Measurements from ENCODE around the gene ACOT4.
"Not testable (repeated sequence)": the region's sequence is repeated elsewhere in the genome, so short reads cannot be mapped to it uniquely, and the experiment has no call there.

ACOT4 gene, protein sequence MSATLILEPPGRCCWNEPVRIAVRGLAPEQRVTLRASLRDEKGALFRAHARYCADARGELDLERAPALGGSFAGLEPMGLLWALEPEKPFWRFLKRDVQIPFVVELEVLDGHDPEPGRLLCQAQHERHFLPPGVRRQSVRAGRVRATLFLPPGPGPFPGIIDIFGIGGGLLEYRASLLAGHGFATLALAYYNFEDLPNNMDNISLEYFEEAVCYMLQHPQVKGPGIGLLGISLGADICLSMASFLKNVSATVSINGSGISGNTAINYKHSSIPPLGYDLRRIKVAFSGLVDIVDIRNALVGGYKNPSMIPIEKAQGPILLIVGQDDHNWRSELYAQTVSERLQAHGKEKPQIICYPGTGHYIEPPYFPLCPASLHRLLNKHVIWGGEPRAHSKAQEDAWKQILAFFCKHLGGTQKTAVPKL

DNA sequence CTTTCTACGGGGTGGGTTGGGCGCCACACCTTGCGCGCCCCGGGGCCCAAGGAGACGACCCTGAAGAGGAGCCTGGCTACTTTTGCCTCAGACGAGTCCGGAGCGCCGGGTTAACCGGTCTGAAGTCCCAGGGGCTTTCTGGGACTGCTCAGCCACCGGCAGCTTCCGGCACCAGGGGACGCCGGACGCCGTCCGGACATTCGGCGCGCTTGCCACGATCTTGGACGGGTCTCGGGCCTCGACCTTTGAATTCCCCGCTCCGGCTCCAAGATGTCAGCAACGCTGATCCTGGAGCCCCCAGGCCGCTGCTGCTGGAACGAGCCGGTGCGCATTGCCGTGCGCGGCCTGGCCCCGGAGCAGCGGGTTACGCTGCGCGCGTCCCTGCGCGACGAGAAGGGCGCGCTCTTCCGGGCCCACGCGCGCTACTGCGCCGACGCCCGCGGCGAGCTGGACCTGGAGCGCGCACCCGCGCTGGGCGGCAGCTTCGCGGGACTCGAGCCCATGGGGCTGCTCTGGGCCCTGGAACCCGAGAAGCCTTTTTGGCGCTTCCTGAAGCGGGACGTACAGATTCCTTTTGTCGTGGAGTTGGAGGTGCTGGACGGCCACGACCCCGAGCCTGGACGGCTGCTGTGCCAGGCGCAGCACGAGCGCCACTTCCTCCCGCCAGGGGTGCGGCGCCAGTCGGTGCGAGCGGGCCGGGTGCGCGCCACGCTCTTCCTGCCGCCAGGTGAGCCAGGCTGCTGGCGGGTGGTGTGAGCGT is at the start of gene ACOT4:
Gene ACOT4, plus strand, starts transcription at position 184 of the 760 bp plus-strand sequence. Its CDS starts 87 bp downstream, at position 271.
- DNase-seq (ENCODE audit: low read depth), result no peak

DNA sequence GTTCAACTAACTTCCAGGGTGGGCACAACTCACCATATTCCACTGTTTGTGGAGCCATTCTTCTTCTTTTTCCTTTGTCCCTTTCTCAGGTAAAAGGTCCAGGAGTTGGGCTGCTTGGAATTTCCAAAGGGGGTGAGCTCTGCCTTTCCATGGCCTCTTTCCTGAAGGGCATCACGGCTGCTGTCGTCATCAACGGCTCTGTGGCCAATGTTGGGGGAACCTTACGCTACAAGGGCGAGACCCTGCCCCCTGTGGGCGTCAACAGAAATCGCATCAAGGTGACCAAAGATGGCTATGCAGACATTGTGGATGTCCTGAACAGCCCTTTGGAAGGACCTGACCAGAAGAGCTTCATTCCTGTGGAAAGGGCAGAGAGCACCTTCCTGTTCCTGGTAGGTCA is 48.7 kb upstream of the ACOT4 start:
- not testable (repeated sequence) for DNase-seq (ENCODE audit: low read depth)

DNA sequence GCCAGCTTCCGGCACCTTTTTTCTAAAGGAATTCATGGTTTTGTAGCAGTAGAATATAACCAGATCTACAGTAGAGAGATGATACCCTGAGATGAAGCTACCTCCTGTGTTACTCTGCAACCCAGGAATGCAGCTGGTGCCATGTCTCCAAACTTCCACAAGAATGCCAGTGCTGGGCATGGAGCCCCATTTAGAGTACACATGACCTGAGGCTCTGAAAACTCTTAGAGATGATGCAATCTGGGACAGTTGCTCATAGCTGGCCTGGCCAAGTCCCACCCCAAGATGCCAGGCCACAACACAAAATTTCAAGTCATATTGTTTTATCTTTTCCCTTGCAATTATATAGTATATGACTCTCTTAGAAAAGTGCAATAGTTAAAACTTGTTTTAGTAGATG is 46.3 kb upstream of the ACOT4 start:
- DNase-seq (ENCODE audit: low read depth), result not testable (repeated sequence)

DNA sequence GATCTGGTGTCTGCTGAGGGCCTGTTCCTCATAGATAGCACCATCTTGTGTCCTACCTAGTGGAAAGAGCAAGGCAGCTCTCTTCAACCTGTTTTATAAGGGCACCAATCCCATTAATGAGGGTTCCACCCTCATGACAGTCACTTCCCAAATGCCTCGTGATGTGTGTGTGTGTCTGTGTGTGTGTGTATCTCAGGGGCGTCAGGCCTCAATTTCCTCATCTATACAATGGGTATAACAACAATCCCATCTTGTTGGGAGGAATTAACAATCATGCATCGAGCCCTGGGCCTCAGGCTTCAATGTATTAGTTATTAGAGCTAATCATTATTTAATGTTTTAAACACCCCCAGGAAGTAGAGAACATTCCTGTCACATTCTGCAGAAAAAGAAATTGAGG is 42.6 kb upstream of the ACOT4 start:
- not testable (repeated sequence) for DNase-seq (ENCODE audit: low read depth)

DNA sequence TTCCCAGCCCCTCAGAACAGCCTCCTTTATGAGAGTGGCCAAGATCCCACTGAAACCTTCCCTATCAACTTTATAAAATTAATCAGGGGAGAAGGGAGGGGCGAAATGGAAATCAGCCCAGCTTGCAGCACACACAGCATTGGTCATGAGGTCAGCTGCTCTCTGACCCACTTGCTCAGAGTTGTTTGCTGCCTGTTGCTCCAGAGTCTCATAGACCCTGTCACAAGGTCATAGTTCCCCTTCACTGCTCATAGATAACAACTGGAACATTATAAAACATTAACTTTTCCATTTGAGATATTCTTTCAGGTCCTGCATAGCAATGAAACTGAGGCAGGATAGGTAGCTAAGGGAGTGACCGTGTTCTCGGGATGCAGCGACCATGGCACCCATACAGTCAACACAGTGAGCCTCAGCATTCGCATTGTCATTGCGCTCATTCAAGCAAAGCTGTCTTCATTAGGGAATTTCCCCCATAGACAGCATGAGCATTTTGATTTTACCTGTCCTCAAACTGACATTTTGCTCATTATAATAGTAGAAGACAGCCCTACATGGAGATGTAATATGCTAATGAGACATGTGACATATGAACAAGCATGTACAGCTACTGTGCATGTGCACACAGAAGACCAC is 41.7 kb upstream of the ACOT4 start:
- not testable (repeated sequence) for DNase-seq (ENCODE audit: low read depth)

DNA sequence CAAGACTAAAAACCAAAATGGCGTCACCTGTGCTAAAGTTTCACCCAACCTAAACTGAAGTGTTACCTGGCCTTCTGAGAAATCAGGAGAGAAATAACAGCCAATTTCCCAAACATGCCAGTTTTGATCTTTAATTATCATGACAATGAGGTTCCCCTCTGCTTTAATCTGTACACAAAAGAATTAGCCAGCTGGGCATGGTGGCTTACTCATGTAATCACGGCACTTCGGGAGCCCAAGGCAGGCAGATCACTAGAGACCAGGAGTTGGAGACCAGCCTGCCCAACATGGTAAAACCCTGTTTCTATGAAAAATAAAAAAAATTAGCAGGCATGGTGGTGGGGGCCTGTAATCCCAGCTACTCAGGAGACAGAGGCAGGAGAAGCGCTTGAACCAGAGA is 37.8 kb upstream of the ACOT4 start:
- DNase-seq (ENCODE audit: low read depth), result no peak

DNA sequence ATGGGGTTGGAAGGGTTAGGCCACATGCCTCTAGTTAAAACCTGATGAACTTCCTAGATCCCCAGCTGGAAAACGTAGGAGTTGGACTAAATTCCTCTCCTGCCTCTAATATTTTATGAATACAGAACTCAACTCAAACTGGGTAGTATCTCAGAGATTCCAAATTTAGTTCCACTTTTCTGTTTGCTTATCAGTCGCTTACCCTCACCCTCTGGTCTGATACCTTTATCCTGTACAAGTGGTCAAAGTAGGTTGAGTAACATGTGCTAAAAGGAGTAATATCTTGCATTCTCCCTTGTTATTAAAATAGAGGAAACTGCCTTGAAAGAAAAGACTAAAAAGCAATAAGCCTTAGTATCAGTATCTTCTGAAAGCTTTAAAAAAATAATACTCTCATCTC is 34.5 kb upstream of the ACOT4 start:
- DNase-seq (ENCODE audit: low read depth), result not testable (repeated sequence)

DNA sequence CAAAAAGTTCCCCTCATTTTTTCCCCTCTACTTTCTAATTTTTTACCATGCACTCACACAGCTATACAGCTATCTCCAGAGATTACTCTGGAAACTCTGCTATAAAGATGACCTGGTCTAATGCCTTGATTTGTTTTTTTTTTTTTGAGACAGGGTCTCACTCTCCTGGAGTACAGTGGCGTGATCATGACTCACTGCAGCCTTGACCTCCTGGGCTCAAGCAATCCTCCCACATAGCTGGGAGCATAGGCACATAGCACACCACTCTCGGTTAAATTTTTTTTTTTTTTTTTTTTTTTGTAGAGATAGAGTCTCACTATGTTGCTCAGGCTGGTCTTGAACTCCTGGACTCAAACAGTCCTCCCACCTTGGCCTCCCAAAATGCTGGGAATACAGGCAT is 33.4 kb upstream of the ACOT4 start:
- not testable (repeated sequence) for DNase-seq (ENCODE audit: low read depth)

DNA sequence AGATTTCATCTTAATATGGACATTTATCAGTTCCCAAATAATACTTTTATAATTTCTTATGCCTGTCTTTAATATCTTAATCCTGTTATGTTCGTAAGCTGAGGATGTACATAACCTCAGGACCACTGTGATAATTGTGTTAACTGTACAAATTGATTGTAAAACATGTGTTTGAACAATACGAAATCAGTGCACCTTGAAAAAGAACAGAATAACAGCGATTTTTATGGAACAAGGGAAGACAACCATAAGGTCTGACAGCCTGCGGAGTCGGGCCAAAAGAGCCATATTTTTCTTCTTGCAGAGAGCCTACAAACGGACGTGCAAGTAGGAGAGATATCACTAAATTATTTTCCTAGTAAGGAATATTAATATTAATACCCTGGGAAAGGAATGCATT is 29.4 kb upstream of the ACOT4 start:
- not testable (repeated sequence) for DNase-seq (ENCODE audit: low read depth)

DNA sequence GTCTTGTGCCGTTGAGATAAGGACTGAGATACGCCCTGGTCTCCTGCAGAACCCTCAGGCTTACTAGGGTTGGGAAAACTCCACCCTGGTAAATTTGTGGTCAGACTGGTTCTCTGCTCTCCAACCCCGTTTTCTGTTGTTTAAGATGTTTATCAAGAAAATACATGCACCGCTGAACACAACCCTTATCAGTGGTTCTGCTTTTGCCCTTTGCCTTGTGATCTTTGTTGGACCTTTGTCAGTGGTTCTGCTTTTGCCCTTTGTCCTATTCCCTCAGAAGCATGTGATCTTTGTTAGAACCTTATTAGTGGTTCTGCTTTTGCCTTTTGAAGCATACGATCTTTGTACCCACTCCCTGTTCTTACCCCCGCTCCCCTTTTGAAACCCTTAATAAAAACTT is 29.0 kb upstream of the ACOT4 start:
- DNase-seq (ENCODE audit: low read depth), result not testable (repeated sequence)

DNA sequence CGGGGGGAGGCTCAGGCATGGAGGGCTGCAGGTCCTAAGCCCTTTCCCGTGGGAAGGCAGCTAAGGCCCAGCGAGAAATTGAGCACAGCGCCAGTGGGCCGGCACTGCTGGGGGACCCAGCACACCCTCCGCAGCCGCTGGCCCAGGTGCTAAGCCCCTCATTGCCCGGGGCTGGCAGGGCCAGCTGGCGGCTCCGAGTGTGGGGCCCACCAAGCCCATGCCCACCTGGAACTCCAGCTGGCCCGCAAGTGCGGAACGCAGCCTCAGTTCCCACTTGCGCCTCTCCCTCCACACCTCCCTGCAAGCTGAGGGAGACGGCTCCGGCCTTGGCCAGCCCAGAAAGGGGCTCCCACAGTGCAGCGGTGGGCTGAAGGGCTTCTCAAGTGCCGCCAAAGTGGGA is 25.2 kb upstream of the ACOT4 start:
- not testable (repeated sequence) for DNase-seq (ENCODE audit: low read depth)

DNA sequence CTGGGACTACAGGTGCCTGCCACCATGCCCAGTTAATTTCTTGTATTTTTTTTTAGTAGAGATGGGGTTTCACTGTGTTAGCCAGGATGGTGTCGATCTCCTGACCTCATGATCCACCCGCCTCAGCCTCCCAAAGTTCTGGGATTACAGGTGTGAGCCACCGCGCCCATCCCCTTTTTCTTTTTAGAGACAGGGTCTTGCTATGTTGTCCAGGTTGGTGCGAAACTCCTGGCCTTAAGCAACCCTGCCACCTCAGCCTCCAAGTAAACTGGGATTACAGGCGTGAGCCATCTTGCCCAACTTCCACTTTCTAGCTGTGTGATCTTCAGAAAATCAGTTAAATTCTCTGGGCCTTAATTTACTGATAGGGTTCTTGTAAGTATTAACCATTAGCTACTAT is 24.7 kb upstream of the ACOT4 start:
- not testable (repeated sequence) for DNase-seq (ENCODE audit: low read depth)

DNA sequence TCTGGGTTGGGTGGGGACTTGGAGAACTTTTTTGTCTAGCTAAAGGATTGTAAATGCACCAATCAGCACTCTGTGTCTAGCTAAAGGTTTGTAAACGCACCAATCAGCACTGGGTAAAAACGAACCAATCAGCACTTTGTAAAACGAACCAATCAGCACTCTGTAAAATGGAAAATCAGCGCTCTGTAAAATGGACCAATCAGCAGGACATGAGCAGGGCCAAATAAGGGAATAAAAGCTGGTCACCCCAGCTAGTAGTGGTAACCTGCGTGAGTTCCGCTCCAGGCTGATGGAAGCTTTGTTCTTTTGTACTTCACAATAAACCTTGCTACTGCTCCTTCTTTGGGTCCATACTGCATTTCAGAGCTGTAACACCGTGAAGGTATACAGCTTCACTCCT is 24.3 kb upstream of the ACOT4 start:
- no peak for DNase-seq (ENCODE audit: low read depth)

DNA sequence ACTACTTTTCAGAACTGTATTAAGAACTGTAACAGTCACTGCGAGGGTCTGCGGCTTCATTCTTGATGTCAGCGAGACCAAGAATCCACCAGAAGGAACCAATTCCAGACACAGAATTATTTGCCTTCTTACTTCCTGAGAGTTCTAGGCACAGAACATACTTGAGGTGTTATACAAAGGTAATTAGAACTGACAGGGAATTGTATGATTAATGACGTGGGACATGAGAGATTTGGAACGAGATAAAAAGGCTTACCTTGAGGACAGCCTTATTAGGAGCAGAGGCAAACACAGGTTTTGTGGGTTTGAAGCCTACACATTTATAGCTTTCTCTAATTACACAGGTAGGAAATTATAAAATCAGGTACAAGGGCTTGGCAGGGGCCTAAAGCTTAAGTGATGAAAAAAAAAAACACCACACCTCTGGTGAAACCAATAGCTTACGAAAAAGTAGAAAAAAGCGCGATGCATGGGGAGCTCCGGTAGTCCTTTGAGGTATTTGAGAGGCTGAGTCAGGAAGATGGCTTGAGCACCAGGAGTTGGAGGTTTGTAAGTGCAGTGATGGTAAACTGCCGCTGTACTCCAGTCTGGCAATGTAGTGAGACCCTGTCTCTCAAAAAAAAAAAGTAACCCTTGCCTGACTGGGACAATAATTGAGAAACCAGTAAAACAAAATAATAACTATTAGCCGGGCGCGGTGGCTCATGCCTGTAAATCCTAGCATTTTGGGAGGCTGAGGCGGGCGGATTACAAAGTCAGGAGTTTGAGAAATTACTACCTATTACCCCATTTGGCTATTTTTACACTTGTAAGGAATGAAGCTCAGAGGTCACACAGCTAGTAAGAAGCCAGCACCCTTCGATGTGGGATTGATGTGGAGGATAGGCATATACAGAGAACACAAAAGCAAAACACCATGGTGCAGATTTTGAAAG is 23.5 kb upstream of the ACOT4 start:
- no peak for DNase-seq (ENCODE audit: low read depth)

DNA sequence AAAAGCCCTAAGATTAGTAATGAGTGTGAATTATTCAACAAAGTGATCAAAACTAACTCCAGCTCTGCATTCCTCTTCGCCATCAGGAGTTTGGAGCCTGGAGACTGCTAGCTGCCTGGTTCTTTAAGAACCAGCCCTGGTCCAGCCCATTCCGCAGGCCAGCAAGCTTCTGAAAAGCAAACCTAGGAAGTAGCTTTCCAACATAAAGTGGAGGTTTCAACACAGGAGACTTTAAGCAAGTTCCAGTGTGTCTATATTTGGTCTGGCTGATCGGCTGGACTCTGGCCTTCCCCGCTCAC is 22.8 kb upstream of the ACOT4 start:
- DNase-seq (ENCODE audit: low read depth), result not testable (repeated sequence)

DNA sequence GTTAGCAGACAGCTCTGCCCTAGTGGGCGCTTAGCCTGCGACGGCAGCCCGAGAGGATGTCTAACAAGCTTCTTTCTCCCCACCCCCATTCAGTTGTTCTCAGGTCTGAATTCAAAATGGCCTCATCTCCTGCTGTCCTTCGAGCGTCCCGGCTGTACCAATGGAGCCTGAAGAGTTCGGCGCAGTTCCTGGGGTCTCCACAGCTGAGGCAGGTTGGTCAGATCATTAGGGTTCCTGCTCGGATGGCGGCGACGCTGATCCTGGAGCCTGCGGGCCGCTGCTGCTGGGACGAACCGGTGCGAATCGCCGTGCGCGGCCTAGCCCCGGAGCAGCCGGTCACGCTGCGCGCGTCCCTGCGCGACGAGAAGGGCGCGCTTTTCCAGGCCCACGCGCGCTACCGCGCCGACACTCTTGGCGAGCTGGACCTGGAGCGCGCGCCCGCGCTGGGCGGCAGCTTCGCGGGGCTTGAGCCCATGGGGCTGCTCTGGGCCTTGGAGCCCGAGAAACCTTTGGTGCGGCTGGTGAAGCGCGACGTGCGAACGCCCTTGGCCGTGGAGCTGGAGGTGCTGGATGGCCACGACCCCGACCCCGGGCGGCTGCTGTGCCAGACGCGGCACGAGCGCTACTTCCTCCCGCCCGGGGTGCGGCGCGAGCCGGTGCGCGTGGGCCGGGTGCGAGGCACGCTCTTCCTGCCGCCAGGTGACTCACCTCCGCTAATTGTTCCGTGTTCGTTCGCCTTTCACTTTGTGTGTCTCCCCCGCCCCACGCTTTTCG is 22.3 kb upstream of the ACOT4 start, which contains the start of gene ACOT2:
Gene ACOT2, plus strand, starts transcription at position 29 of the 774 bp plus-strand sequence. Its CDS starts 28 bp downstream, at position 57.
- DNase-seq (ENCODE audit: low read depth), result peak; percentile 50

DNA sequence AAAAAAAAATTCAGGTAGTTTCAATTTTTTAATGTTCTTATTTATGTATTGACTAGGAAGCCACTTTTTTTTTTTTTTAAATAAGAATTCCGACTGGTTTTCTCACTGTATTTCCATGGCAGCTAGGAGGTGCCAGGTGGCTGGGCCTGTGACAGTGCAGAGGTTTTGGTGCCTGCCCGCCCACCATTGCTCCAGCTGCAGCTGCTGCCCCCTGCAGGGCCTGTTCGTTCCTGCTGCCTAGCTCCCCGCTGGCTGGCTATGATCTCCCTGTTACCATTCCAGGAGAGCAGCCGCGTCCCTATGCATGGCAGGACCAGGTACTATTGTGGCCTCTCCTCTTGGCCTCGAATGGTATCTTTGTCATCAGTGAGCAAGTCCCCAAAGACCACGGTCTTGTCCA is 20.8 kb upstream of the ACOT4 start:
- not testable (repeated sequence) for DNase-seq (ENCODE audit: low read depth)

DNA sequence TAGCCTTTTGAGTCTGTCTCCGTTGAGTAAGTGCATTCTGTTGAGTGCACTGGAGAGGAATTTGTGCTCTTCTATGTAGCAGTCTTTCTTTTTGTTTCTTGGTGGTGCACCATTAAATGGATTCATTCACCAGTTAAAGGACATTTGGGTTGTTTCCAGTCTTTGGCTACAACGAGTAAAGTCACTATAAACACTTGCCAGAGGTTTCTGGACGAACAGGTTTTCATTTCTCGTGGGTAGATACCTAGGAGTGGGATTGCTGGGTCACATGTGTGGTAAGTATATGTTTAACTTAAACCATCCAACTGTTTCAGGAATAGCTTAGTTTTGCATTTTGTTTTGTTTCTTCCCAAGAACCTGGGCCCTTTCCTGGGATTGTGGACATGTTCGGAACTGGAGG is 18.6 kb upstream of the ACOT4 start:
- not testable (repeated sequence) for DNase-seq (ENCODE audit: low read depth)

DNA sequence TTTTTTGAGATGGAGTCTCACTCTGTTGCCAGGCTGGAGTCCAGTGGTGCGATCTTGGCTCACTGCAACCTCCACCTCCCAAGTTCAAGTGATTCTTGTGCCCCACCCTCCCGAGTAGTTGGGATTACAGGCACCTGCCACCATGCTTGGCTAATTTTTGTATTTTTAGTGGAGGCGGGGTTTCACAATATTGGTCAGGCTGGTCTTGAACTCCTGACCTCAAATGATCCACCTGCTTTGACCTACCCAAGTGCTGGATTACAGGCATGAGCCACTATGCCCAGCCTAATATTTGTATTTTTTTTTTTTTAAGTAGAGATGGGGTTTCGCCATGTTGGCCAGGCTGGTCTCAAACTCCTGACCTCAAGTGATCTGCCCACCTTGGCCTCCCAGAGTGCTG is 17.9 kb upstream of the ACOT4 start:
- not testable (repeated sequence) for DNase-seq (ENCODE audit: low read depth)

DNA sequence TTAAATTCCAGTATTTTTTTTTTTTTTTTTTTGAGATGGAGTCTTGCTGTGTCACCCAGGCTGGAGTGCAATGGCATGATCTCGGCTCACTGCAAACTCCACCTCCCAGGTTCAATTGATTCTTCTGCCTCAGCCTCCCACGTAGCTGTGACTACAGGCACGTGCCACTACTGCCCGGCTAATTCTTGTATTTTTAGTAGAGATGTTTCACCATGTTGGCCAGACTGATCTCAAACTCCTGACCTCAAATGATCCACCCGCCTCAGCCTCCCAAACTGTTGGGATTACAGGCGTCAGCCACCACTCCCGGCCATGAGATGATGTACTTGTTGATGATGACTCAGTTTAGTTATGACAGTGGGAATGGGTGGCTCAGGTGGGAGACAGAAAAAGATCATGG is 17.4 kb upstream of the ACOT4 start:
- not testable (repeated sequence) for DNase-seq (ENCODE audit: low read depth)

DNA sequence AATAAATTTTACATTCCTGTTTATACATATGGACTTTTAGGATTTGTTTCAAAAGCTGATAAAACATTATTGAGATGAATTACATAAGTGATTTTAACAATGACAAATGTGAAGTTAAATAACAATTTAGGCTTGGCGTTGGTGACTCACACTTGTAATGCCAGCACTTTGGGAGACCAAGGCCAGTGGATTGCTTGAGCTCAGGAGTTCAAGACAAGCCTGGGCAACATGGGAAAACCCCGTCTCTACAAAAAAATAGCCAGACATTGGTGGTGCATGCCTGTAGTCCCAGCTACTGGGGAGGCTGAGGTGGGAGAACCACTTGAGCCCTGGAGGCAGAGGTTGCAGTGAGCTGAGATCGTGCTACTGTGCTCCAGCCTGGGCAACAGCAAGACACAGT is 15.3 kb upstream of the ACOT4 start:
- DNase-seq (ENCODE audit: low read depth), result no peak
